Tibial artery (tissue), 4 donors: Measurements from ENCODE around the gene HMGA1.

Source experiments
- DNase-seq, 2 donors: peaks; one replicate each; pipeline ENCODE4 v3.0.0-alpha.2; 2019
- H3K27ac ChIP-seq, 2 donors: fragments of 200-600 bp; sonication (generic) in 1 of 2; 1 replicate in 1 of 2; 2 replicates in 1 of 2; pipeline ENCODE4 v1.5.1; 2018 to 2019; ENCODE audit warnings: mild to moderate bottlenecking in 1 of 2
- H3K27me3 ChIP-seq, 2 donors: fragments of 200-600 bp; sonication (generic) in 1 of 2; one replicate each; pipeline versions ENCODE4 v1.5.1 to v1.6.0; 2016 to 2019
- H3K36me3 ChIP-seq, 3 donors: fragments of 200-600 bp; sonication (generic) in 2 of 3; one replicate each; pipeline ENCODE4 v1.5.1; 2016 to 2019; ENCODE audit warnings: mild to moderate bottlenecking in 2 of 3
- H3K4me1 ChIP-seq, 4 donors: fragments of 200-600 bp; sonication (generic) in 2 of 4; 1 replicate in 3 of 4; 2 replicates in 1 of 4; pipeline ENCODE4 v1.5.1; 2016 to 2019
- H3K4me3 ChIP-seq, 2 donors: fragments of 200-600 bp; sonication (generic) in 1 of 2; 1 replicate in 1 of 2; 2 replicates in 1 of 2; pipeline ENCODE4 v1.5.1; 2018 to 2019; ENCODE audit warnings: mild to moderate bottlenecking in 2 of 2
- H3K9me3 ChIP-seq, 3 donors: fragments of 200-600 bp; sonication (generic) in 1 of 3; one replicate each; pipeline ENCODE4 v1.5.1; 2016 to 2019
- CTCF ChIP-seq, 2 experiments: fragments of 200-600 bp in 1 of 2; fragments of 450-650 bp in 1 of 2; IDR thresholded peaks; one replicate each; pipeline ENCODE4 v1.5.1; 2017 to 2019; ENCODE audit warnings: antibody characterized with exemption in 2 of 2, mild to moderate bottlenecking in 1 of 2, moderate library complexity in 1 of 2
- intact Hi-C: fragments of 100-400 bp; cut with DNase I; formaldehyde crosslinking; loops from one replicate; pipeline ENCODE4 v1.15.0; 2023; ENCODE audit warnings: low total_unique reads

Gene HMGA1

GRCh38 chr6:34239893-34240292 is 3.2 kb downstream of the HMGA1 start:
- no peaks in the 10 kb centered on the region for H3K27me3 ChIP-seq
- no peaks in the 10 kb centered on the region for H3K9me3 ChIP-seq
- H3K27ac ChIP-seq: no peak overlapping the region
- no peak overlapping the region for H3K4me3 ChIP-seq
- intact Hi-C loops: no loop called here
- H3K36me3 ChIP-seq: peaks cover 0 to 33% (median 0%) of the 10 kb centered on the region in 3 donors
- DNase-seq: peak in 1 of 2 donors; percentile 37
- TF ChIP-seq CTCF (IDR thresholded peaks at IDR 0.05): no peak
- H3K4me1 ChIP-seq: peaks cover 0 to 36% (median 30%) of the 10 kb centered on the region in 4 donors

DNA sequence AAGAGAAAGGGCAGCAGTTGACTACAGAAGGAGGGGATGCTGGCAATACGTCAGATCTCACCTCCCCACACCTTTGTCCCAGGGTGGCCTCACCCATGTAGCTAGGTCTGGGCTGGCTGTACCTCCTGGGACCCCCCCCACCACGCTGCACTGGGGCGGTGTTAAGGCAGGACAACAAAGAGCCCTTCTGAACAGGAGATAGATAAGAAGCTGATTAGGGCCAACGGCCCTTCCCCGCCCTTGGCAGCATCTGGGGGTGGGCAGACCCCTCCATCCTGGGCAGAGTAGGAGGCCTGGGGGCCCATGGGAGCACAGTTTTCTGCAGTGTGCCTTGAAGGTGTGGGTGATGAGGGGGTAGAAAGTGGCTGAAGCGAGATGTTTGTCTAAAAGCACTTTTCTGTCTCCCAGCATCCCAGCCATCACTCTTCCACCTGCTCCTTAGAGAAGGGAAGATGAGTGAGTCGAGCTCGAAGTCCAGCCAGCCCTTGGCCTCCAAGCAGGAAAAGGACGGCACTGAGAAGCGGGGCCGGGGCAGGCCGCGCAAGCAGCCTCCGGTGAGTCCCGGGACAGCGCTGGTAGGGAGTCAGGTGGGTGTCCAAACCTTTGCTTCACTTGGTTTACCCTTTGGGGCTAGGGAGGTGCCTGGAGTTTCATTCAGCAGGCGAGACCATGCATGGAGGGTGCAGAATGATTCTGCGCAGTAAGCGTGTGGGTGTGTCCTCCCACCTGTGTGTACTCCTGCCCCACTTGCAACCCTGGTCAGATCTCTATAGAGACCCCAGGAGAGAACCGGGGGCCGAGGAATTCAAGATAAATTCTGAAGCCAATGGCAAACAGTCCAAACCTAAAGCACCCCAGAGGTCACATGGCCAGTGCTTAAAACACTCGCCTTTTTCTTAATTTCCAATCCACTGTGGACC is 3.9 kb downstream of the HMGA1 start:
- Histone ChIP-seq H3K36me3 (peaks cover 0 to 33% (median 0%) of the 10 kb centered on the region in 3 donors), H3K27ac (no peak overlapping the region), H3K4me3 (no peak overlapping the region), H3K9me3 (no peaks in the 10 kb centered on the region), H3K4me1 (peaks cover 0 to 35% (median 29%) of the 10 kb centered on the region in 4 donors), H3K27me3 (no peaks in the 10 kb centered on the region)
- DNase-seq: peak in 1 of 2 donors; percentile 57
- TF ChIP-seq CTCF (IDR thresholded peaks at IDR 0.05): no peak
- intact Hi-C loops: no loop called here

- Histone ChIP-seq H3K4me1 (peaks cover 0 to 25% (median 23%) of the 10 kb centered on the region in 4 donors), H3K27ac (no peak overlapping the region), H3K9me3 (no peaks in the 10 kb centered on the region), H3K4me3 (no peak overlapping the region), H3K36me3 (peaks cover 0 to 33% (median 0%) of the 10 kb centered on the region in 3 donors), H3K27me3 (no peaks in the 10 kb centered on the region)
- intact Hi-C loops: no loop called here
- no peak for TF ChIP-seq CTCF (IDR thresholded peaks at IDR 0.05)
- DNase-seq: peak in 1 of 2 donors; percentile 48
These were observed 4.9 kb downstream of the HMGA1 start for GRCh38 chr6:34241351-34242215.

- peaks cover 0 to 24% (median 22%) of the 10 kb centered on the region in 4 donors for H3K4me1 ChIP-seq
- intact Hi-C loops: no loop called here
These were observed 5.8 kb downstream of the HMGA1 start for GRCh38 chr6:34242252-34243130.

More at GRCh38 chr6:34242252-34243130, 5.8 kb downstream of the HMGA1 start:
- Histone ChIP-seq H3K36me3 (peaks cover 0 to 33% (median 0%) of the 10 kb centered on the region in 3 donors), H3K27me3 (no peaks in the 10 kb centered on the region), H3K9me3 (no peaks in the 10 kb centered on the region), H3K27ac (no peak overlapping the region), H3K4me3 (no peak overlapping the region)
- peak in 1 of 2 donors; percentile 54 for DNase-seq
- TF ChIP-seq CTCF (IDR thresholded peaks at IDR 0.05): no peak
